ENCODE data around the gene MEN1.

The MEN1 gene

DNA sequence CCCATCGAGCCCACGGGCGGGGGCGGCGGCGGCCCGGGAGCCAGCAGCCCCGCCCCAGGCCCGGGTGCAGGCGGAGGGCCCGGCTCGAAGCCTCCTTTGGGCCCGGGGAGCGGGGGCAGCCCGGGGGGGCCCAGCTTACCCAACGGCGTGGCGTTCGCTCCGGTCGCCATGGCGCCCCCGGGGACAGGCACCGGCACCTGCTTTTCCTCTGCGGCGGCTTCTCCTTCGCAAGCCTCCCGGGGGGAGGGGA is 32.2 kb downstream of the MEN1 start:
- DNase-seq, result no peak

- DNase-seq, result no peak
These were observed 32.7 kb downstream of the MEN1 start for GRCh38 chr11:64777449-64778222.

- DNase-seq, result no peak
These were observed 33.5 kb downstream of the MEN1 start for GRCh38 chr11:64776875-64777274.

- DNase-seq, result no peak
These were observed 33.9 kb downstream of the MEN1 start for GRCh38 chr11:64776425-64776824.

DNA sequence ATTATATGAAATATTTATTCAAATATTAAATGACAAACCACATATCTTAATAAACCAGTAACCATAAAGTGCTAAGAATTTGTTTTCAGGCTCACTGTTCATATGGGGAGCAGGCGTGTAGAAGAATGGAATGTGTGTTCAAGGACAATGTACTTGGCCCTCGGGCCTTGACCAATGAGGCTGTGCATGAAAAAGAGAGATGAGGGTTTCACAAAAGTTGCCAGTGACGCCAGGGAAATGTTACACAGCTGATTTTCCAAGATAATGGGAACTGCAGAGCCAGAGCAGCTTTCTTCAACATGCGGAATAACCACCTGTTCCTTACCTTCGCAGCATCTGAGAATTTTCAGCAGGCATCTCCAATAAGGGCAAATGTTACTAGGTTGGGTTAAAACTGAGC is 36.2 kb downstream of the MEN1 start:
- no peak for DNase-seq

DNA sequence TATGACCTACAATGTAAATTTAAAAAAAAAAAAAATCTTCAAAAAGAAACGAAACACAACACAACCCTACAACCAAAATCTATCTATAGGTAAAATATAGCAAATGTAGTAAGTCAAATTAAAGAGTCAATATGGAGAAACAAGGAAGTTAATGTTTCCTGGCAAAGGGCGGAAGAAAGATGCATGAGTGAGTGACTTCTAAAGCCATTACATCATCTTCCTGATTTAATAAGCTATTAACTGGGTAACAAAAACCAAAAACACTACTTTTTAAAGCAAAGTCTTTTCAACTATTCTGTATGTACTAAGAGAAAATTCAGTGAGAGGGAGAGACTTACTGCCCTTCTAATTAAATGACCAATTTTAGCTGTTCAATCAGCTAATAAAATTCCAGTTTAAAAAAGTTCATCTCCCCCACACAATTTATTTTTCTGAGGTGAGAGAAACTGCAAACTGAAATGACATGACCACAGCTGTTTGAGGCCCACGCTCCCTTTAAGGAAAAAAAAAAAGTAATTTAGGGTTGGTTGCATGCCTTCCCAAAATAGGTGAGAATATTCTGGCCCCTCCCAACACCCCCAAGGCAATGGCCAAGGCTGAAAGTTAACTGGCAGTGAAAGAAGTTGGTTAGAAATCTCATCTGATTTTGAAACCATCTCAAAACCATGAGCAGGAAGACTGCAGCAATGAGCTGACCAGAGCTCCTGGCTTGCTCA is 37.9 kb downstream of the MEN1 start:
- DNase-seq, result no peak

- no peak for DNase-seq
These were observed 38.5 kb downstream of the MEN1 start for GRCh38 chr11:64771861-64772260.

DNA sequence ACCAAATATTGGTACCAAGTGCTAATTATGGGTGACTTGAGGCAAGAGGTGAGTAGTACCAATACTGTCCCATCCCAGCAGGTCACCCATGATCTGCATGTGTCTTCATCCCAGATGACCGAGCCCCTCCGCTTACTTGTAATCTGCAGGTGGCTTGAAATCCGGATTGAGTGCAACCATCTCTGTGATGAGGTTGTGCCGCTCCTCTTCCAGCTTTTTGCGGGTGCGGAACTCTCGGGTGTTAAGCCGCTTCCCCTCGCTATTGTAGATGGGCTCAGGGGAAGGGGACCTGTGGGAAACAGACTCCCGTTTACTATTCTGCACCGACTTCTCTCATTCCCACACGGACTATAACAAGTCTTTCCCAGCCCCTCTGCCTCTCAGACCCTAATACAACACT is 40.2 kb downstream of the MEN1 start:
- DNase-seq, result no peak

- no peak for DNase-seq
These were observed 41.1 kb downstream of the MEN1 start for GRCh38 chr11:64769283-64769682.

DNA sequence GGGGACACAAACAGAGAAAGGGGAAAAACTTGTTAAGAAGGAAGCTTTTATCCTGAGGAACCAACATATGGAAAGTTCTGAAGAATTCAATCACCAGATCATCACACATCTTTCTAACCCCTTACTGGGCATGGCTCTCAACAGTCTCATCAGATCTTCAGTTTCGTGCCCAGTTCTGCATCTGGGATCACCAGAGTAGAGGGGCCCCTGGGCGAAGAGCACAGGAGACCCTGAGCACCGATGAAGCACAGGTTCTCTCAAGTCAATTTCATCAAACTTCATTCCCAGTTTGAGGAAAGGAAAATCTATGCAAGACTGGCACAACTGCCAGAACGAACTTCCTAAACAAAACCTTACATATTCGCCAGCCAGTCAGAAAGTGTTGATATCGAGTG is 42.1 kb downstream of the MEN1 start:
- DNase-seq, result no peak

- no peak for DNase-seq
These were observed 42.7 kb downstream of the MEN1 start for GRCh38 chr11:64767344-64768299.

- DNase-seq, result no peak
These were observed 43.5 kb downstream of the MEN1 start for GRCh38 chr11:64766881-64767280.

DNA sequence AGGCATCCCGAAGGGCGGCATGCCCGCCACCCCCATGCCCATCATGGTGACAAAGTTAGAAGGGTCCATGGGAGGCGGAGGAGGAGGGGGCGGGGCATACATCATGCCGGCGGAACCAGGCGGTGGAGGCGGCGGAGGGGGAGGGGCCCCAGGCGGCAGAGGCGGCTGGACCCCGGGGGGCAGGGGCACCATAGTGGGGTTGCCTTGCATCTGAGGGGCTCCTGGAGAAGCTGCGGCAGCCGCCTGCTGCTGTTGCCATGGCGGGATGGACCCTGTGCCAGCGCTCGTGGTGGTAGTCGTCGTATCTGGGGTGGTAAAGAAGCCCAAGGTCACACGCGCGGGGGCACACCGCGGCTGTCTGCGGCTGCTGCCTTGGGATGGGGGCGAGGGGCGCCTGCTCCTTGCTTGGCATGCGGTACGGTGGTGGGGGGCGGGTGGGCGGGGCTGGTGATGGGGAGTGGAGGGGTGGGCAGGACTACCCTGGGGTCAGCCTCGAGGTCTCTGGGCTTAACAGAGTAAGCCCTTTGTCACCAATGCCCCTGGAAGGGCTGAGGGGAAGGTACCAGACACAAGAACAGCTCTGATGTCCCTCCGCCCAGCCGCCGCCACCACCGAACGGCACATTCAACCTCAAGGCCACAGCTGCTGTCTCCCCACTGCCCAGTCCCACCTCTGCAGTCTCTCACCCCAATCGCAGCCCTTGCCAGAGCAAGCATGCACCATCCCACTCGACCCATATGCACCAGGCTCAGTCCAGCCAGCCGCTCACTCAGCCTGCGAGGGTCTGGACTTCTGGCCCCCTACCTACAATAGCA is 44.3 kb downstream of the MEN1 start:
- DNase-seq, result no peak

GRCh38 chr11:64765291-64765850 is 45.0 kb downstream of the MEN1 start:
- no peak for DNase-seq

DNA sequence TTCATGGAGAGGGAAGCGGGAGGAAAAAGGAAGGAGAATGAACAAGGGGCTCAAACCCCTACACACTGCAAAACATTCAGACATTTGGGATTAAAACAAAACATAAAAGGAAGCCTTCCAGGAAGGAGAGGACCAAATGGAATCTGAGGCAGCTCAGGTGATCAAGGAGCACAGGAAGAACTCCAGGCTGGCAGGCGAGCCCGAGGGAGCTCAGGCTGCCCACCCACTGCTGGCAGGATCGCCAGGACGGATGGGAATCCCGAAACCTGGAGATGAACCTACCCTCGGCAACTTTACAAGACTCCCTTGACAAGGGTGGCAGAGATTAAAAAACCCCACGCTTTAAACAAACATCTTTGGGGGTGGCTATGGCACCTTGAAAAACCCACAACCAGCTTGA is 45.6 kb downstream of the MEN1 start:
- no peak for DNase-seq

- no peak for DNase-seq
These were observed 46.2 kb downstream of the MEN1 start for GRCh38 chr11:64764040-64764611.

DNA sequence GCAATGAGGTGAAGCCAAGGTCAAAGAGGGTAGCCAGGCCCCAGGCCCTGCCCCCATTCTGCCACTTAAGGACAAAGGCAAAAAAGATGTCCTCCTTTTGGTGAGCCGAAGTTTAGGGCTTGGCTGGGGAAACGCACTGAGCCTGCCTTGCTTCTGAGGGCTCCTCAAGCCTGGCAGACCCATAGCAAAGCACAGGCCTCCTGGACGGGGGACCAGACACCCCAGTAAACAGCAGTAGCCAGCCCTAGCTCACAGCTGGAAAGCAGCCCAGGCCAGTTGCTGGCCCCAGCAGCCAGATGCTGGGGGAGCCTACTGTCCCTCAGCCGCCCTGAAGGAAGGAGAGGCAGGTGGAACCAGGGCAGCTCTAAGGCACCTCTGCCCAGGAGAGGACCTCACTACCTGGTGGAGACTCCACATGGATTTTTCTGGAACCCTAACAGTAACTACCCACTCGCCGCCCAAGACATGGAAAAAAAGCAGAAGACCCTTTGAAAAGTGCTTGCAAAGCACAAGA is 46.8 kb downstream of the MEN1 start:
- no peak for DNase-seq

- no peak for DNase-seq
These were observed 47.5 kb downstream of the MEN1 start for GRCh38 chr11:64762674-64763525.

- DNase-seq, result no peak
These were observed 48.1 kb downstream of the MEN1 start for GRCh38 chr11:64762277-64762673.

DNA sequence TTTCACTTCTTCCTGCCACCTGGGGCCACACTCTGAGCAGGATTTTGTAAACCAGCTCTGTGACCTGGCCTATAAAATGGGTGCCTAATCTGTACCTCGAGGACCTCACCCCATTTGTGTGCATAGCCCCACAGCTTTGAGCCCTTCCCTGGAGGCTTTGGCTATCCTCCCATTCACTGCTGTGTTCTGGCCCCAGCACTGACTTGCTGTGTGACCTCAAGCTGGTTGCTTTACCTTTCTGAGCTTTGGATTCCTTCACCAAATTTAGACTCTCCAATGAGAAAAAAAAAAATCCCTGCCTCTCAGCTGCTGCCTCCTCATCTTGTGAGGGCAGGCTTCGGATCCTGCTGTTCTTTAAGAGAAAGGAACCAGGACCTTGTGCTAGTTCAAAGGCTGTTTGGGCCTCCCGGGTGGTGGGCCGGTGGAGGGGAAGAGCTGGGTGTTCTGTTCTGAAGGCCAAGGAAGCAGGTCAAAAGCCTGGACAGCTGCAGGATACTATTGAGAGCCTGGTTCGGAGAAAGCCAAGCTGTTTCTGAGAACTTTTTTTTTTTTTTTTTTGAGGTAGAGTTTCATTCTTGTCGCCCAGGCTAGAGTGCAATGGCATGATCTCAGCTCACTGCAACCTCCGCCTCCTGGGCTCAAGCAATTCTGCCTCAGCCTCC is 49.5 kb downstream of the MEN1 start:
- no peak for DNase-seq
